ENCODE measurements around the gene HSPA12B. TPM values are rescaled to one million over a fixed set of nuclear protein-coding genes. Genes with fewer than 3 reads are reported as not detected.
"Not testable (repeated sequence)": the region's sequence is repeated elsewhere in the genome, so short reads cannot be mapped to it uniquely, and the experiment has no call there.

Gene HSPA12B
- total RNA-seq, 2 experiments from 2014 or later, result 0.08 TPM; not detected in 1

- peaks cover 11% of the 10 kb centered on the region for H3K36me3 Mint-ChIP-seq (ENCODE audit: low read depth)
- no peak overlapping the region for H3K4me3 Mint-ChIP-seq
- peaks cover 19% of the 10 kb centered on the region for H3K27me3 Mint-ChIP-seq
- ChIA-PET CTCF (interaction anchor here (9.4 kb wide), 1 partner anchor 37 kb away, joined by 98 read pairs; the partner anchor contains the start of gene AP5S1), POLR2A (interaction anchor here (0.8 to 7.4 kb wide), 4 partner anchors 8 to 60 kb away, joined by 3 to 64 read pairs (median 30); partner anchors contain the start of gene ADISSP)
- DNase-seq, result no peak
- H3K9me3 Mint-ChIP-seq, result no peaks in the 10 kb centered on the region
- peaks cover 60% of the 10 kb centered on the region for H3K4me1 Mint-ChIP-seq
- H3K27ac Mint-ChIP-seq, result no peak overlapping the region
Observed at GRCh38 chr20:3783511-3784195, 51.2 kb downstream of the HSPA12B start.

- POLR2A ChIA-PET, result interaction anchor here (0.8 to 8.8 kb wide), 6 partner anchors 9 to 96 kb away, joined by 3 to 90 read pairs (median 30); partner anchors contain the start of genes ADISSP and AP5S1
- H3K4me1 Mint-ChIP-seq, result peaks cover 62% of the 10 kb centered on the region
Observed at GRCh38 chr20:3784216-3784853, 51.9 kb downstream of the HSPA12B start.

GRCh38 chr20:3784863-3785239, 52.4 kb downstream of the HSPA12B start:
- Mint-ChIP-seq H3K4me3 (peak overlapping the region; percentile 53), H3K4me1 (peaks cover 58% of the 10 kb centered on the region), H3K27ac (peak overlapping the region; percentile 49), H3K36me3 (ENCODE audit: low read depth) (peaks cover 11% of the 10 kb centered on the region), H3K27me3 (peaks cover 9% of the 10 kb centered on the region), H3K9me3 (no peaks in the 10 kb centered on the region)
- ChIA-PET POLR2A (interaction anchor here (1.0 to 8.8 kb wide), 6 partner anchors 11 to 95 kb away, joined by 3 to 90 read pairs (median 38); partner anchors contain the start of genes ADISSP, AP5S1 and CDC25B), CTCF (interaction anchor here (9.4 kb wide), 1 partner anchor 36 kb away, joined by 98 read pairs; the partner anchor contains the start of gene AP5S1)
- DNase-seq, result no peak

More at GRCh38 chr20:3784216-3784853, 51.9 kb downstream of the HSPA12B start:
- CTCF ChIA-PET, result interaction anchor here (9.4 kb wide), 1 partner anchor 36 kb away, joined by 98 read pairs; the partner anchor contains the start of gene AP5S1
- Mint-ChIP-seq H3K4me3 (peak overlapping the region; percentile 53), H3K27ac (peak overlapping the region; percentile 49), H3K36me3 (ENCODE audit: low read depth) (peaks cover 11% of the 10 kb centered on the region), H3K27me3 (peaks cover 14% of the 10 kb centered on the region), H3K9me3 (no peaks in the 10 kb centered on the region)
- DNase-seq, result no peak

- Mint-ChIP-seq H3K27ac (no peak overlapping the region), H3K4me1 (peaks cover 57% of the 10 kb centered on the region), H3K27me3 (peaks cover 6% of the 10 kb centered on the region), H3K9me3 (no peaks in the 10 kb centered on the region), H3K4me3 (peak overlapping the region; percentile 53), H3K36me3 (ENCODE audit: low read depth) (peaks cover 11% of the 10 kb centered on the region)
- POLR2A ChIA-PET, result interaction anchor here (1.0 to 8.8 kb wide), 10 partner anchors 10 to 120 kb away, joined by 3 to 90 read pairs (median 10); partner anchors contain the start of genes ADISSP, AP5S1 and CDC25B
- CTCF ChIA-PET, result interaction anchor here (1.1 to 9.4 kb wide), 7 partner anchors 17 to 300 kb away, joined by 3 to 98 read pairs (median 14); partner anchors contain the start of genes ADISSP and AP5S1
- no peak for DNase-seq
Observed at GRCh38 chr20:3785240-3786125, 53.0 kb downstream of the HSPA12B start.

- Mint-ChIP-seq H3K9me3 (no peaks in the 10 kb centered on the region), H3K27me3 (peaks cover 1% of the 10 kb centered on the region), H3K4me1 (peaks cover 52% of the 10 kb centered on the region), H3K27ac (peak overlapping the region; percentile 77), H3K4me3 (peak overlapping the region; percentile 81), H3K36me3 (ENCODE audit: low read depth) (peaks cover 11% of the 10 kb centered on the region)
- DNase-seq, result peak; percentile 56
- ChIA-PET CTCF (interaction anchor here (0.6 to 9.4 kb wide), 12 partner anchors 17 to 306 kb away, joined by 3 to 98 read pairs (median 6); partner anchors contain the start of genes ADISSP and AP5S1), POLR2A (interaction anchor here (1.0 to 8.8 kb wide), 11 partner anchors 10 to 121 kb away, joined by 3 to 90 read pairs (median 9); partner anchors contain the start of genes ADISSP, AP5S1 and CDC25B)
Observed at GRCh38 chr20:3786126-3786484, 53.6 kb downstream of the HSPA12B start.

- ChIA-PET CTCF (interaction anchor here (0.6 to 9.4 kb wide), 19 partner anchors 8 to 305 kb away, joined by 3 to 98 read pairs (median 5); partner anchors contain the start of genes ADISSP and AP5S1), POLR2A (interaction anchor here (0.6 to 8.8 kb wide), 16 partner anchors 8 to 121 kb away, joined by 3 to 90 read pairs (median 4); partner anchors contain the start of genes ADISSP, AP5S1 and CDC25B)
- H3K4me3 Mint-ChIP-seq, result peak within 1 kb of the TSS; percentile 81
- peak within 1 kb of the TSS; percentile 77 for H3K27ac Mint-ChIP-seq
- H3K4me1 Mint-ChIP-seq, result peaks cover 45% of the 10 kb centered on the region
- H3K27me3 Mint-ChIP-seq, result no peaks in the 10 kb centered on the region
- no peaks in the 10 kb centered on the region for H3K9me3 Mint-ChIP-seq
- peak; percentile 92 for DNase-seq
- peaks cover 11% of the 10 kb centered on the region for H3K36me3 Mint-ChIP-seq (ENCODE audit: low read depth)
Observed at GRCh38 chr20:3786665-3787323, 54.3 kb downstream of the HSPA12B start, which contains the start of gene CENPB. Gene CENPB (minus strand): TSS chr20:3786740. CDS start chr20:3786483, 257 bp downstream.

GRCh38 chr20:3787324-3788014, 55.0 kb downstream of the HSPA12B start:
- peak overlapping the region; percentile 67 for H3K4me3 Mint-ChIP-seq
- peaks cover 44% of the 10 kb centered on the region for H3K4me1 Mint-ChIP-seq
- no peaks in the 10 kb centered on the region for H3K9me3 Mint-ChIP-seq
- H3K27me3 Mint-ChIP-seq, result no peaks in the 10 kb centered on the region
- DNase-seq, result no peak
- H3K27ac Mint-ChIP-seq, result no peak overlapping the region
- H3K36me3 Mint-ChIP-seq (ENCODE audit: low read depth), result peaks cover 11% of the 10 kb centered on the region
- POLR2A ChIA-PET, result interaction anchor here (0.8 to 8.8 kb wide), 13 partner anchors 8 to 91 kb away, joined by 3 to 90 read pairs (median 6); partner anchors contain the start of genes ADISSP, AP5S1 and CDC25B
- CTCF ChIA-PET, result interaction anchor here (0.6 to 9.4 kb wide), 17 partner anchors 9 to 304 kb away, joined by 3 to 98 read pairs (median 5); partner anchors contain the start of genes ADISSP and AP5S1

- Mint-ChIP-seq H3K36me3 (ENCODE audit: low read depth) (peaks cover 7% of the 10 kb centered on the region), H3K9me3 (no peaks in the 10 kb centered on the region), H3K4me3 (no peak overlapping the region), H3K27me3 (no peaks in the 10 kb centered on the region), H3K4me1 (peaks cover 36% of the 10 kb centered on the region), H3K27ac (no peak overlapping the region)
- ChIA-PET POLR2A (interaction anchor here (1.1 to 8.8 kb wide), 4 partner anchors 16 to 32 kb away, joined by 3 to 90 read pairs (median 31); partner anchors contain the start of gene AP5S1), CTCF (interaction anchor here (1.2 to 9.4 kb wide), 4 partner anchors 21 to 297 kb away, joined by 5 to 98 read pairs (median 30); partner anchors contain the start of genes ADISSP and AP5S1)
- no peak for DNase-seq
Observed at GRCh38 chr20:3788685-3789155, 56.2 kb downstream of the HSPA12B start.

GRCh38 chr20:3789201-3789600, 56.7 kb downstream of the HSPA12B start:
- H3K27me3 Mint-ChIP-seq; H3K4me3 Mint-ChIP-seq; H3K36me3 Mint-ChIP-seq (ENCODE audit: low read depth); H3K9me3 Mint-ChIP-seq; DNase-seq; H3K27ac Mint-ChIP-seq: not testable (repeated sequence)
- CTCF ChIA-PET, result interaction anchor here (3.9 to 9.4 kb wide), 3 partner anchors 31 to 296 kb away, joined by 14 to 98 read pairs (median 46); partner anchors contain the start of gene AP5S1
- H3K4me1 Mint-ChIP-seq, result peaks cover 35% of the 10 kb centered on the region
- POLR2A ChIA-PET, result interaction anchor here (1.1 to 8.8 kb wide), 3 partner anchors 22 to 31 kb away, joined by 3 to 90 read pairs (median 57); partner anchors contain the start of gene AP5S1

GRCh38 chr20:3794168-3794567, 61.7 kb downstream of the HSPA12B start:
- ChIA-PET POLR2A (interaction anchor here (1.0 to 1.2 kb wide), 2 partner anchors 7 to 73 kb away, joined by 3 read pairs; partner anchors contain the start of gene CENPB), CTCF (interaction anchor here (2.6 kb wide), 1 partner anchor 19 kb away, joined by 16 read pairs; no protein-coding TSS in a partner anchor)
- H3K36me3 Mint-ChIP-seq (ENCODE audit: low read depth), result peaks cover 38% of the 10 kb centered on the region
- H3K9me3 Mint-ChIP-seq, DNase-seq, H3K27me3 Mint-ChIP-seq: not testable (repeated sequence)
- H3K4me1 Mint-ChIP-seq, result peaks cover 27% of the 10 kb centered on the region
- peak overlapping the region; percentile 35 for H3K4me3 Mint-ChIP-seq
- peak overlapping the region; percentile 26 for H3K27ac Mint-ChIP-seq

Data from activated CD4-positive, alpha-beta memory T cell treated with anti-CD3 and anti-CD28 coated beads, Interleukin-2, amount 10 ng/mL, durations not matched to agents 7 days and 5 days (primary cell).